ENCODE data around the gene PGM2L1. TPM values are rescaled to one million over a fixed set of nuclear protein-coding genes. Genes with fewer than 3 reads are reported as not detected.
"Not testable (repeated sequence)": the region's sequence is repeated elsewhere in the genome, so short reads cannot be mapped to it uniquely, and the experiment has no call there.

The PGM2L1 gene
- total and polyA plus RNA-seq, 2 of the 13 experiments (the other 11 are each of a cell fraction or from before 2014, with no cell fraction given): 0.57 to 1.2 TPM

GRCh38 chr11:74365805-74366204 is 32.4 kb downstream of the PGM2L1 start:
- DNase-seq (ENCODE audit: low spot score); H3K27me3 ChIP-seq (ENCODE audit: control insufficient read depth in 1 of 2, insufficient read depth in 2 of 2, low read length in 2 of 2); CTCF ChIA-PET (ENCODE audit: low intra/inter-chr PET ratio, low total read pairs); FAIRE-seq; ATAC-seq; H3K36me3 ChIP-seq (replicated peaks in 1 of 2; ENCODE audit: control insufficient read depth in 1 of 2, insufficient read depth in 2 of 2, low read length in 2 of 2); H3K4me1 ChIP-seq (ENCODE audit: insufficient read depth, low read length); H3K27ac ChIP-seq (ENCODE audit: extremely low read length, insufficient read depth, low read length); H3K79me2 ChIP-seq (ENCODE audit: insufficient read depth, low read length); intact Hi-C loops (cut with micrococcal nuclease; ENCODE audit: unreplicated experiment); H3K4me2 ChIP-seq (ENCODE audit: low read depth, low read length); in situ Hi-C loops (cut with HindIII; ENCODE audit: extremely low pct_ligation_motif_present, low pct_unique_long_range_greater_than_20kb); BruUV-seq (replicated peaks); H3K9me3 ChIP-seq (ENCODE audit: low read length); H2AFZ ChIP-seq (ENCODE audit: low read length); H4K20me1 ChIP-seq (ENCODE audit: insufficient read depth, low read length); H3K4me3 ChIP-seq (replicated peaks in 1 of 3; ENCODE audit: insufficient read depth in 1 of 3, low read depth in 2 of 3, low read length in 3 of 3); H3K9ac ChIP-seq (ENCODE audit: insufficient read depth, low read depth, low read length); POLR2A ChIA-PET: not testable (repeated sequence)
- WGBS (ENCODE audit: low lambda C conversion rate): 54% methylated on average over 1 of the region's 3 CpGs

- intact Hi-C loops (cut with micrococcal nuclease; ENCODE audit: unreplicated experiment) (no loop called here), in situ Hi-C loops (cut with HindIII; ENCODE audit: extremely low pct_ligation_motif_present, low pct_unique_long_range_greater_than_20kb) (no loop called here)
- 50% methylated on average over 1 of the region's 1 CpG for WGBS (ENCODE audit: low lambda C conversion rate)
- FAIRE-seq (no peak), DNase-seq (ENCODE audit: low spot score) (no peak), ATAC-seq (no peak)
- Histone ChIP-seq H3K4me3 (replicated peaks in 1 of 3; ENCODE audit: insufficient read depth in 1 of 3, low read depth in 2 of 3, low read length in 3 of 3) (no peak overlapping the region), H3K9me3 (ENCODE audit: low read length) (no peaks in the 10 kb centered on the region), H3K27me3 (ENCODE audit: control insufficient read depth in 1 of 2, insufficient read depth in 2 of 2, low read length in 2 of 2) (no peaks in the 10 kb centered on the region), H3K27ac (ENCODE audit: extremely low read length, insufficient read depth, low read length) (no peak overlapping the region), H2AFZ (ENCODE audit: low read length) (no peak overlapping the region), H3K79me2 (ENCODE audit: insufficient read depth, low read length) (no peaks in the 10 kb centered on the region), H3K36me3 (replicated peaks in 1 of 2; ENCODE audit: control insufficient read depth in 1 of 2, insufficient read depth in 2 of 2, low read length in 2 of 2) (no peaks in the 10 kb centered on the region), H3K4me1 (ENCODE audit: insufficient read depth, low read length) (no peaks in the 10 kb centered on the region), H3K9ac (ENCODE audit: insufficient read depth, low read depth, low read length) (no peak overlapping the region), H4K20me1 (ENCODE audit: insufficient read depth, low read length) (no peaks in the 10 kb centered on the region), H3K4me2 (ENCODE audit: low read depth, low read length) (no peak overlapping the region)
- no TSS peak for BruUV-seq (replicated peaks)
- CTCF ChIA-PET (ENCODE audit: low intra/inter-chr PET ratio, low total read pairs): no interaction called here
- peak; percentile 66 for TF ChIP-seq ZNF7 (CRISPR knock-in tag; IDR thresholded peaks at IDR 0.05)
- no peak for TF ChIP-seq ZNF703 (CRISPR knock-in tag; IDR thresholded peaks at IDR 0.05; ENCODE audit: borderline replicate concordance)
- POLR2A ChIA-PET: no interaction called here
Observed at GRCh38 chr11:74357449-74357848, 40.8 kb downstream of the PGM2L1 start.

DNA sequence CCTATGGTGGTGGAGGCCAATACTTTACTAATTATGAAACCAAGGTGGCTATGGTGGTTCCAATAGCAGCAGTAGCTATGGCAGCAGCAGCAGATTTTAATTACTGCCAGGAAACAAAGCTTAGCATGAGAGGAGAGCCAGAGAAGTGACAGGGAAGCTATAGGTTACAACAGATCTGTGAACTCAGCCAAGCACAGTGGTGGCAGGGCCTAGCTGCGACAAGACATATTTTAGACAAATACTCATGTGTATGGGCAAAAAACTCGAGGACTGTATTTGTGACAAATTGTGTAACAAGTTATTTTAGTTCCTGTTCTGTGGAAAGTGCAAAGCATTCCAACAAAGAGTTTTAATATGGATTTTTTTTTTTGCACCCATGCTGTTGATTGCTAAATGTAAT is 42.6 kb downstream of the PGM2L1 start:
- Histone ChIP-seq H3K4me1 (ENCODE audit: insufficient read depth, low read length) (no peaks in the 10 kb centered on the region), H3K9ac (ENCODE audit: insufficient read depth, low read depth, low read length) (no peak overlapping the region), H2AFZ (ENCODE audit: low read length) (no peak overlapping the region), H3K27me3 (ENCODE audit: control insufficient read depth in 1 of 2, insufficient read depth in 2 of 2, low read length in 2 of 2) (no peaks in the 10 kb centered on the region), H3K4me3 (replicated peaks in 1 of 3; ENCODE audit: insufficient read depth in 1 of 3, low read depth in 2 of 3, low read length in 3 of 3) (no peak overlapping the region), H3K79me2 (ENCODE audit: insufficient read depth, low read length) (no peaks in the 10 kb centered on the region), H3K36me3 (replicated peaks in 1 of 2; ENCODE audit: control insufficient read depth in 1 of 2, insufficient read depth in 2 of 2, low read length in 2 of 2) (no peaks in the 10 kb centered on the region), H3K27ac (ENCODE audit: extremely low read length, insufficient read depth, low read length) (no peak overlapping the region), H4K20me1 (ENCODE audit: insufficient read depth, low read length) (no peaks in the 10 kb centered on the region), H3K9me3 (ENCODE audit: low read length) (no peaks in the 10 kb centered on the region), H3K4me2 (ENCODE audit: low read depth, low read length) (no peak overlapping the region)
- BruUV-seq (replicated peaks): no TSS peak
- FAIRE-seq (no peak), ATAC-seq (no peak), DNase-seq (ENCODE audit: low spot score) (no peak)
- in situ Hi-C loops (cut with HindIII; ENCODE audit: extremely low pct_ligation_motif_present, low pct_unique_long_range_greater_than_20kb) (no loop called here), intact Hi-C loops (cut with micrococcal nuclease; ENCODE audit: unreplicated experiment) (no loop called here)
- 53% methylated on average over 2 of the region's 2 CpGs for WGBS (ENCODE audit: low lambda C conversion rate)
- POLR2A ChIA-PET: no interaction called here
- CTCF ChIA-PET (ENCODE audit: low intra/inter-chr PET ratio, low total read pairs): no interaction called here
- no peak for TF ChIP-seq RAD21 (CRISPR knock-in tag; IDR thresholded peaks at IDR 0.05)
- TF ChIP-seq, protein P1, sequence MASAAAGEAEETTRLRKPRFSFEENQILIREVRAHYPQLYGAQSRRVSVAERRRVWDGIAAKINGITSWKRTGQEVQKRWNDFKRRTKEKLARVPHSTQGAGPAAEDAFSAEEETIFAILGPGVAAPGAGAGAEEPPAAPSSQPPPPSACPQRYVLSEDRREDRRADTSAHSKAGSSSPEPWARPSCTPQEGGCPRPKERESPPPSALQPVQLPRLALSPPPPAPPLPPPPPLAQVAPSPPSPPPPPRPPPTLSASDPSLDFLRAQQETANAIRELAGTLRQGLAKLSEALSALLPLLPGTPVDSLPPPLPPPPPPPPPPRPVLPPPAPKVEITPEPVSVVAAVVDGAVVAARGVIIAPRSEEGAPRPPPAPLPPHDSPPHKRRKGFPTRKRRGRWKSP (CRISPR knock-in tag; IDR thresholded peaks at IDR 0.05): no peak
- TF ChIP-seq BATF2 (CRISPR knock-in tag; IDR thresholded peaks at IDR 0.05): no peak
- TF ChIP-seq NFE2L1 (CRISPR knock-in tag; IDR thresholded peaks at IDR 0.05; ENCODE audit: borderline replicate concordance): no peak
- TF ChIP-seq ZNF788 (CRISPR knock-in tag; IDR thresholded peaks at IDR 0.05; ENCODE audit: borderline replicate concordance): no peak
- TF ChIP-seq U2AF1 (optimal IDR thresholded peaks at IDR 0.05; ENCODE audit: low read depth, low read length): no peak
- TF ChIP-seq FOXO1 (CRISPR knock-in tag; IDR thresholded peaks at IDR 0.05): no peak
- TF ChIP-seq ZNF777 (CRISPR knock-in tag; IDR thresholded peaks at IDR 0.05): no peak
- TF ChIP-seq NFRKB (IDR thresholded peaks at IDR 0.05): no peak
- TF ChIP-seq CHD4 (IDR thresholded peaks at IDR 0.05; ENCODE audit: borderline replicate concordance, low read length): no peak
- TF ChIP-seq ZNF678 (CRISPR knock-in tag; IDR thresholded peaks at IDR 0.05): no peak
